ENCODE results near the gene RNF224. TPM values are rescaled to one million over a fixed set of nuclear protein-coding genes. Genes with fewer than 3 reads are reported as not detected.
A peak's percentile ranks its signal among the peaks of the same experiment; 100 is the strongest.

The RNF224 gene
- total and polyA plus RNA-seq, 2 of the 13 experiments (the other 11 are each of a cell fraction or from before 2014, with no cell fraction given): 0.09 TPM; not detected in 1

- TF ChIP-seq ZNF784 (CRISPR knock-in tag; IDR thresholded peaks at IDR 0.05; ENCODE audit: borderline replicate concordance) (0 out of 2 replicates have a peak, but pooled peaks have one; percentile 22), HOXA3 (CRISPR knock-in tag; IDR thresholded peaks at IDR 0.05) (0 out of 2 replicates have a peak, but pooled peaks have one; percentile 25), SP1 (IDR thresholded peaks at IDR 0.05) (no peak), SP1 (CRISPR knock-in tag; IDR thresholded peaks at IDR 0.05) (peak; percentile 27; the same call in 1 of the 2 replicates), ZNF7 (CRISPR knock-in tag; IDR thresholded peaks at IDR 0.05) (no peak), ZNF160 (CRISPR knock-in tag; IDR thresholded peaks at IDR 0.05) (peak; percentile 58; the same call in 1 of the 2 replicates), KDM3A (CRISPR knock-in tag; IDR thresholded peaks at IDR 0.05; ENCODE audit: low read depth) (0 out of 2 replicates have a peak, but pooled peaks have one; percentile 20), MED13 (CRISPR knock-in tag; IDR thresholded peaks at IDR 0.05) (no peak), ZNF552 (CRISPR knock-in tag; IDR thresholded peaks at IDR 0.05; ENCODE audit: borderline replicate concordance) (no peak), NFKB2 (CRISPR knock-in tag; IDR thresholded peaks at IDR 0.05; ENCODE audit: borderline replicate concordance) (peak; percentile 4; the same call in 1 of the 2 replicates), MIER3 (CRISPR knock-in tag; IDR thresholded peaks at IDR 0.05; ENCODE audit: borderline replicate concordance) (0 out of 2 replicates have a peak, but pooled peaks have one; percentile 59), ZNF414 (CRISPR knock-in tag; IDR thresholded peaks at IDR 0.05) (peak; percentile 62; the same call in 1 of the 2 replicates), REL (CRISPR knock-in tag; conservative IDR thresholded peaks at IDR 0.05) (peak; percentile 75; the same call in 1 of the 2 replicates), MNT (IDR thresholded peaks at IDR 0.05) (0 out of 2 replicates have a peak, but pooled peaks have one; percentile 25), IKZF4 (CRISPR knock-in tag; IDR thresholded peaks at IDR 0.05; ENCODE audit: borderline replicate concordance, low read depth, not compliant biosample characterization) (peak; percentile 61), TSC22D2 (CRISPR knock-in tag; IDR thresholded peaks at IDR 0.05; ENCODE audit: borderline replicate concordance) (0 out of 2 replicates have a peak, but pooled peaks have one; percentile 23), MXI1 (IDR thresholded peaks at IDR 0.05; ENCODE audit: borderline replicate concordance, low read depth, low read length) (peak; percentile 44; the same call in 1 of the 3 replicates), RFXANK (CRISPR knock-in tag; IDR thresholded peaks at IDR 0.05) (no peak), RAD21 (CRISPR knock-in tag; IDR thresholded peaks at IDR 0.05) (peak; percentile 95), ZSCAN25 (CRISPR knock-in tag; IDR thresholded peaks at IDR 0.05) (peak; percentile 55), POLR2G (IDR thresholded peaks at IDR 0.05; ENCODE audit: low read depth, low read length) (peak; percentile 47; the same call in 1 of the 2 replicates), RFX1 (IDR thresholded peaks at IDR 0.05) (no peak), NR2F6 (IDR thresholded peaks at IDR 0.05) (no peak), NR2F6 (CRISPR knock-in tag; IDR thresholded peaks at IDR 0.05) (peak; percentile 22; the same call in 1 of the 2 replicates), ZFP36 (IDR thresholded peaks at IDR 0.05; ENCODE audit: borderline replicate concordance, low read depth, low read length, partially characterized antibody) (peak; percentile 86), UBTF (CRISPR knock-in tag; IDR thresholded peaks at IDR 0.05) (0 out of 2 replicates have a peak, but pooled peaks have one; percentile 16)
Observed at GRCh38 chr9:137227054-137227852, at the start of gene RNF224 (continued).
